HUES64 (cell line): ENCODE results near the gene LILRB3.
"Not testable (repeated sequence)": the region's sequence is repeated elsewhere in the genome, so short reads cannot be mapped to it uniquely, and the experiment has no call there.

Experiments used
- H3K27ac ChIP-seq: 2 replicates; pipeline ENCODE4 v1.7.0; 2013; ENCODE audit warnings: low read depth, low read length, inconsistent platforms
- H3K27me3 ChIP-seq: 2 replicates; pipeline ENCODE4 v1.6.1; 2013; ENCODE audit warnings: mild to moderate bottlenecking, low read length; ENCODE audit not compliant: insufficient read depth
- H3K36me3 ChIP-seq: 2 replicates; pipeline ENCODE4 v1.6.1; 2013; ENCODE audit warnings: mild to moderate bottlenecking, low read length; ENCODE audit not compliant: insufficient read depth
- H3K4me1 ChIP-seq: 2 replicates; pipeline ENCODE4 v1.6.1; 2013; ENCODE audit warnings: mild to moderate bottlenecking, low read length, moderate library complexity; ENCODE audit not compliant: insufficient read depth
- H3K4me3 ChIP-seq: 2 replicates; pipeline ENCODE4 v1.5.1; 2013; ENCODE audit warnings: mild to moderate bottlenecking, low read length, moderate library complexity
- H3K9ac ChIP-seq: 2 replicates; pipeline ENCODE4 v1.6.1; 2013; ENCODE audit warnings: mild to moderate bottlenecking, low read depth, low read length
- H3K9me3 ChIP-seq: 2 replicates; pipeline ENCODE4 v1.6.1; 2013; ENCODE audit warnings: low read depth, low read length; ENCODE audit not compliant: insufficient read depth
- WGBS: fragments of 150-250, 120-280 bp; methylation state at CpG from one replicate; pipeline ENCODE4 v1.1.7; 2013; ENCODE audit warnings: missing lambda C conversion rate; 5-methylcytosine and 5-hydroxymethylcytosine counted together

Gene LILRB3

DNA sequence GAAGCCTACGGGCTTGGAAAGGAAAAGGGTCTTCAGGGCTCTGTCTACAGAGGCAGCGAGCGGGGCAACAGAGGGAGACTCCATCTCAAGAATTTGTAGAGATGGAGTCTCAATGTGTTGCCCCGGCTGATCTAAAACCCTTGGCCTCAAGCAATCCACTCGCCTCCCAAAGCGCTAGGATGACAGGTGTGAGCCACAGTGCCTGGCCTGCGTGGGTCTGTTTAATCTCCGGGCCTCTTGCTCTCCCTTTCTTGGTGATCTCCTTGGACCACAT lies 14.1 kb downstream of the LILRB3 start:
- Histone ChIP-seq H3K4me1 (no peaks in the 10 kb centered on the region; the same call in 1 of the 2 replicates), H3K9me3 (no peaks in the 10 kb centered on the region), H3K27ac (peak overlapping the region; percentile 70), H3K9ac (peak overlapping the region; percentile 18; the same call in 1 of the 2 replicates), H3K27me3 (no peaks in the 10 kb centered on the region), H3K4me3 (no peak overlapping the region), H3K36me3 (peaks cover 46% of the 10 kb centered on the region)
- WGBS = 77% methylated on average over 8 of the region's 8 CpGs

DNA sequence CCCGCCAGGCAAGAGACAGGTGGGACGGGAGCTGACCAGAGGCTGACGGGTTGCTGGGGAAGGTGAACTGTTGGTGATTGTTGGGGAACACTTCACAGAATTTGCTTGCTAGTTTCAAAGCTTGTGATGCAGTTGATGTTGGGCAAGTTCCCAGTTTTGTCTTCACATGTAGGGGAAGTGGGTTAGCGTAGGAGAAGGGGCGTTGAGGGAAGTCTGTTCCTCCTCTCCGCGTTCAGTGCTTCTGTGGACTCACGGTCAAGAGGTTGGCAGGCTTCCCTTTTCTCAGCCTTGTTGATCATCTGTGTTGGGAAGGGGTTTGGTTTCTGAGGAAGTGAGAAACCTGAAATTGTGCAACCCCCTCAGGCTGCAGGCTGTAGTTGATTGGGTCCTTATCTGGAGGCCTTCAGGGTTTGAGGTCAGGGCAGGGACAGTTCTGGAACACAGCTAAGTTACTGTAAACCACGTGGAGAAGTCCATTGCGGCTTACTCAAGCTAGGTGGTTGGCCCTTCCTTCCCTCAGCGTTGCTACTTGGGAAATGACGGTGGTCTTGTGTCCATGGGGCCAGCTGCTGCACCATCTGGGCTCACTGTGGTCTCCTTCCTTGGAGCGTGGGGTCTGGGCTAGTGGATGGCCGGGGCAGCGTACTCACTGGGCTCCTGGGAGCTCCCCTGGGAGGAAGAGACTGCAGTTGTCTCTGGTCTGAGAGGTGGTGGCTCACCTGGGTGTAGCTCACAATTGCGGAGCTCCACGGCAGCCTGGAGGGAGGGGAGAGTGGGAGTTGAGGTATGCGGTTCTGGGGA lies 14.6 kb downstream of the LILRB3 start:
- H3K4me1 ChIP-seq = peaks cover 3% of the 10 kb centered on the region
- peak overlapping the region; percentile 70 for H3K27ac ChIP-seq
- WGBS = 84% methylated on average over 18 of the region's 18 CpGs
- peaks cover 52% of the 10 kb centered on the region for H3K36me3 ChIP-seq
- no peaks in the 10 kb centered on the region for H3K27me3 ChIP-seq
- no peaks in the 10 kb centered on the region for H3K9me3 ChIP-seq
- peak overlapping the region; percentile 18; the same call in 1 of the 2 replicates for H3K9ac ChIP-seq
- H3K4me3 ChIP-seq = no peak overlapping the region

DNA sequence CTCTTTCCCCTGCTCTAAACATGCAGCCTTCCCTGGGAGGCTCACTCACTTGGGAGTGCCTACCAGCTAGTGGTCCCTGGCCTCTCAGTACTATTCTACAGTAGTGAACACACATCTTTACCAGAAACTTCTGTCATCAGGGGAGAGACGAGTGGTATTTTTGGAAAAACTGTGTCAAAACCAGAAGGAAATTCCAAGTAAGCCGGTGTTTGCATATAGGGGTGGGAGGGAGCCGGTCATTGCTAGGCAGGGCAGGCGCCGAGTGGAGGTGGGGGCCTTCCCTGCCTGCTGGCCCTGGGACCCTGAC lies 15.2 kb downstream of the LILRB3 start:
- Histone ChIP-seq H3K9me3 (no peaks in the 10 kb centered on the region), H3K27me3 (no peaks in the 10 kb centered on the region), H3K9ac (0 out of 2 replicates have a peak overlapping the region, but pooled peaks have one; percentile 36), H3K36me3 (peaks cover 57% of the 10 kb centered on the region), H3K4me3 (no peak overlapping the region), H3K4me1 (peaks cover 8% of the 10 kb centered on the region), H3K27ac (peak overlapping the region; percentile 70; the same call in 1 of the 2 replicates)
- WGBS = 94% methylated on average over 5 of the region's 5 CpGs

DNA sequence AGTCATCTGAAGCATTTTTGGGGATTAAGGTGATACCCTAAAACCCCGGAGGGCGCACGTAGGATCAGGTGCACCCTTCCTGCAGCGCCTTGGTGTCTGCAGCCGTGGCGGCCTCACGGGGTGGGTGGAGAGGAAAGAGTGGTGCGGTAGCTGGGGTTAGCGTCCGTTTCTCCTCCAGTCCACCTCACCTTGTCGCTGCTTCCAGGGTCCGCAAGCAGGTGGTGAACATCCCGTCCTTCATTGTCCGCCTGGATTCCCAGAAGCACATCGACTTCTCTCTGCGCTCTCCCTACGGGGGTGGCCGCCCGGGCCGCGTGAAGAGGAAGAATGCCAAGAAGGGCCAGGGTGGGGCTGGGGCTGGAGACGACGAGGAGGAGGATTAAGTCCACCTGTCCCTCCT lies 15.6 kb downstream of the LILRB3 start:
- H3K27ac ChIP-seq, H3K9me3 ChIP-seq, H3K9ac ChIP-seq, H3K4me3 ChIP-seq, H3K27me3 ChIP-seq: not testable (repeated sequence)
- WGBS = 95% methylated on average over 23 of the region's 23 CpGs
- Histone ChIP-seq H3K4me1 (peaks cover 12% of the 10 kb centered on the region), H3K36me3 (peaks cover 62% of the 10 kb centered on the region)

DNA sequence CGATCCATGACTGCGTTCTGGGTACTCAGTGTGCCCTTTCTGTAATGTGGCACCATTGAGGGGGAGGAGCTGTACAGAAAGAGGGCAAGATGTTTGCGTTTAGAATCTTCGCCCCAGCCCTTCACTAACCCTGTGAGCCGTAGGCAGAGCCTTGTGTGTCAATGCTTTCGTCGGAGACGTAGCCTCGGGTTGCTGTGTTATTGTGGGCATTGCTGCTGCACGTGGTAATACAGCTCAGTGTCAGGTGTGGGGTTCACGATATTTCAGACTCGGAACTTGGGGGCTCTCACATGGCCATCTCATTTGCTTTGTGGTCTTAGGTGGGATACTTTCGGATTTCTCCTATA lies 16.0 kb downstream of the LILRB3 start:
- Histone ChIP-seq H3K27ac (peak overlapping the region; percentile 6; the same call in 1 of the 2 replicates), H3K27me3 (no peaks in the 10 kb centered on the region), H3K4me3 (no peak overlapping the region), H3K9me3 (no peaks in the 10 kb centered on the region), H3K4me1 (peaks cover 16% of the 10 kb centered on the region), H3K36me3 (peaks cover 66% of the 10 kb centered on the region), H3K9ac (0 out of 2 replicates have a peak overlapping the region, but pooled peaks have one; percentile 2)
- 94% methylated on average over 13 of the region's 13 CpGs for WGBS

DNA sequence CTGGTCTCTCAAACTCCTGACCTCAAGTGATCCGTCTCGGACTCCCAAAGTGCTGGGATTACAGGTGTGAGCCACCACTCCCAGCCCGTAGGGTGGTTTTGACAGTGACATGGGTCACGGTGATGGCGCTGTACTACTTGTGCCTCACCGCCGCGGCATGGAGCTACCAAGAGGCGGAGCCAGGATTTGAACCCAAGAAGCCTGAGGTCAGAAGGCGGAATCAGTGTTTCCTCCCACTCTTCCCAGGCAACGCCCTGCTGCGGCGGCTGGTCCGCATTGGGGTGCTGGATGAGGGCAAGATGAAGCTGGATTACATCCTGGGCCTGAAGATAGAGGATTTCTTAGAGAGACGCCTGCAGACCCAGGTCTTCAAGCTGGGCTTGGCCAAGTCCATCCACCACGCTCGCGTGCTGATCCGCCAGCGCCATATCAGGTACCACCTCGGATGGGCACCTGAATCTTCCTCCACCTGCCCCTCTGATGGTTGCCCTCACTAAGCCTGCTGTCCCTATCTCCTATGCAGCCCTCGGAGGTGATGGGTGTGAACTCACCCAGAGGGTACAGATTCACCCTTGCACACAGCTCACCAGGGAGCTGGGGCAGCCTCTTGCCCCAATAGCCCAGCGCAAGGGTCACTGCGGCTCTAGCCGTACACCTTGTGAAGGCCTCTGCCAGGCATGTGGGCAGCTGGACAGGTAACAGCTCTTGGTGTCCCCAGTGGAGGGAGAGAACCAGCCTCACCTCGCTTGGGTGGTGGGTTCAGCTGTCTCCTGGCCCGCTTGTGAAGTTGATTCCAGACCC lies 16.6 kb downstream of the LILRB3 start:
- H3K36me3 ChIP-seq = peaks cover 71% of the 10 kb centered on the region
- no peak overlapping the region for H3K4me3 ChIP-seq
- 96% methylated on average over 27 of the region's 27 CpGs for WGBS
- 0 out of 2 replicates have a peak overlapping the region, but pooled peaks have one; percentile 2 for H3K9ac ChIP-seq
- H3K27me3 ChIP-seq = no peaks in the 10 kb centered on the region
- H3K9me3 ChIP-seq = no peaks in the 10 kb centered on the region
- peak overlapping the region; percentile 14; the same call in 1 of the 2 replicates for H3K27ac ChIP-seq
- H3K4me1 ChIP-seq = peaks cover 20% of the 10 kb centered on the region

DNA sequence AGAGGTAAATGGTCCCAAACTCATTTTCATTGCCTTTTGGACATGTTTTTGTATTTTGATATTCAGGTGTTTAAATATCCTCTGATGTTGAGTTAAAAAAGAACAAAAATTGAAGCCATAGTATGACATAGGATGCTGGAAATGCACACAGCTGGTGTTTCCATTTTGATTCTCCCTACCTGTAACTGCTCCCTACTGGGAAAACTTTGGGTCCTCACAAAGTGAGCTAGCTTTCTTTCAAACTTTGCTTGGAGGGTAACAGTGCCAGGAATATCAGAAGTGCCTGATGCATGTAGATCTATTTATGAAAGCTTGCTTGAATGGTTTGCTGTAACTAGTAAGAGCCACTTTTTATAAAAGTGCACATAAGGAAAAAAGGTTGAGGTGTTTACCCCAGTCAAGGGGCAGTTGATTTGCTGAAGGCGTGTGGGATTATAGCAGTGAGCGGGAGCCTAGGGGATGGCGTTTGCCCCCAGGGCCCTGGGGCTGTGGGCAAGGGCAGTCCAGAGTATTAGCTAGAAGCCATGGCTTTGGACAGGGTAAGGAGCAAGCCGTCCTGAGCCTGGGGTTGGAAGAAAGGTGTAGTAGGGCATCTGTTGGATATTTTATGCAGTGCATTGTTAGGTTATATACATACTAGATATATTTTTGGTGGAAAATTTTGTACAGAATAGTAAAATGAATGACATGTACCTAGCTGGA lies 17.9 kb downstream of the LILRB3 start:
- H3K27ac ChIP-seq = peak overlapping the region; percentile 45
- no peaks in the 10 kb centered on the region for H3K27me3 ChIP-seq
- no peaks in the 10 kb centered on the region for H3K9me3 ChIP-seq
- peaks cover 74% of the 10 kb centered on the region for H3K36me3 ChIP-seq
- H3K9ac ChIP-seq = peak overlapping the region; percentile 97
- WGBS = 93% methylated on average over 4 of the region's 4 CpGs
- H3K4me1 ChIP-seq = peaks cover 20% of the 10 kb centered on the region
- peak overlapping the region; percentile 75; the same call in 1 of the 2 replicates for H3K4me3 ChIP-seq

DNA sequence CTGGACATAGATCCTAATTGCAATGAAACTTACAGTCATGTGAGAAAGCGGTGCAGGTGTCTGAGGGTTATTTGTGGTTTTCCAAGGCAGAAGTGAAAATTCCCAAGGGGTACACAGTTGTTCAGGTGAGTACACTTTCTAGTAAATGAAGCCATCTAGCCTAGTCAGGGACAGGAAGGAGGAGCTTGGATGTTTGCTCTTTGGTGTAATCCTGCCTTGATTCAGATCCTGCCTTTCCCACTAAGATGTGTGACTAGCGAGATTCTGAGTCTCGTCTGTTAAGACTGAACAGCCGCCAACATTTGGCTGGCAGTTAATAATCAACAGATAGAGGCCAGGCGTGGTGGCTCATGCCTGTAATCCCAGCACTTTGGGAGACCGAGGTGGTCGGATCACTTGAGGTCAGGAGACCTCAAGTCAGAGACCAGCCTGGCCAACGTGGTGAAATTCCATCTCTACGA lies 19.6 kb downstream of the LILRB3 start:
- Histone ChIP-seq H3K27me3 (no peaks in the 10 kb centered on the region), H3K36me3 (peaks cover 72% of the 10 kb centered on the region), H3K9me3 (no peaks in the 10 kb centered on the region), H3K4me1 (peaks cover 20% of the 10 kb centered on the region), H3K4me3 (peak overlapping the region; percentile 75), H3K27ac (peak overlapping the region; percentile 65), H3K9ac (peak overlapping the region; percentile 97)
- WGBS = 91% methylated on average over 9 of the region's 9 CpGs

DNA sequence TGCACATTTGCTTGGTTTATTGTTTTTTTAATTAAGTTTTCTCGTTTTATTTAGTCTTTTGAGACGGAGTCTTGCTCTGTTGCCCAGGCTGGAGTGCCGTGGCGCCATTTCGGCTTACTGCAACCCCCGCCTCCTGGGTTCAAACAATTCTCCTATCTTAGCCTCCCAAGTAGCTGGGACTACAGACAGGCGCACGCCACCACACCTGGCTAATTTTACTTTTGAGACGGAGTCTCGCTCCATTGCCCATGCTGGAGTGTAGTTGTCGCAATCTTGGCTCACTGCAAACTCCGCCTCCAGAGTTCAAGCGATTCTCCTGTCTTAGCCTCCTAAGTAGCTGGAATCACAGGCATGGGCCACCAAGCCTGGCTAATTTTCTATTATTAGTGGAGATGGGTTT lies 20.8 kb downstream of the LILRB3 start:
- peak overlapping the region; percentile 65 for H3K27ac ChIP-seq
- WGBS = 85% methylated on average over 13 of the region's 13 CpGs
- H3K36me3 ChIP-seq = peaks cover 63% of the 10 kb centered on the region

DNA sequence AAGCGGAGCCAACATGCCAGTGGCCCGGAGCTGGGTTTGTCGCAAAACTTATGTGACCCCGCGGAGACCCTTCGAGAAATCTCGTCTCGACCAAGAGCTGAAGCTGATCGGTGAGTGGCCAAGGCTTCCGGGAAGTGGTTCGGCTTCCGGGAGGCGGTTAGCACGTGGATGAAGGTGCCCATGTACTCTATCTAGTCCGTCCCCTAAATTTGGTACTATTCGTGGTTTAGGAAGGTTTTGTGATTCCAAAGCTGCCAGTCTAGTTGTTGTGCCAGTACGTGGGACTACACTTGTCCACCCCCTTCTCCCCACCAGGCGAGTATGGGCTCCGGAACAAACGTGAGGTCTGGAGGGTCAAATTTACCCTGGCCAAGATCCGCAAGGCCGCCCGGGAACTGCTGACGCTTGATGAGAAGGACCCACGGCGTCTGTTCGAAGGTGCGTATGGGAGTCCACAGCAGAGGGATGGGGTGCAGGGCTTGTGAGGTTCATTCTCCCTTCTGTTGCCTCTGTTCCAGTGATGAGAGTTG lies 21.6 kb downstream of the LILRB3 start:
- Histone ChIP-seq H3K4me3 (peak overlapping the region; percentile 75), H3K27me3 (no peaks in the 10 kb centered on the region), H3K9ac (peak overlapping the region; percentile 97), H3K27ac (peak overlapping the region; percentile 93), H3K4me1 (peaks cover 20% of the 10 kb centered on the region), H3K9me3 (no peaks in the 10 kb centered on the region), H3K36me3 (peaks cover 59% of the 10 kb centered on the region)
- 5% methylated on average over 27 of the region's 28 CpGs for WGBS

More for the DNA sequence above, 20.8 kb downstream of the LILRB3 start:
- no peaks in the 10 kb centered on the region for H3K27me3 ChIP-seq
- H3K4me1 ChIP-seq = peaks cover 20% of the 10 kb centered on the region
- peak overlapping the region; percentile 75 for H3K4me3 ChIP-seq
- no peaks in the 10 kb centered on the region for H3K9me3 ChIP-seq
- peak overlapping the region; percentile 97 for H3K9ac ChIP-seq
